Esophagus muscularis mucosa (tissue), 4 donors: ENCODE data around the gene RNF217. TPM values are rescaled to one million over a fixed set of nuclear protein-coding genes. Genes with fewer than 3 reads are reported as not detected.

ENCODE experiments used
- DNase-seq: peaks from one replicate; pipeline ENCODE4 v3.0.0-alpha.2; 2017; ENCODE audit errors: extremely low spot score
- H3K27ac ChIP-seq, 4 donors: fragments of 200-600 bp; sonication (generic); replicated peaks in 1 of 4; 1 replicate in 3 of 4; 2 replicates in 1 of 4; pipeline ENCODE4 v1.5.1; 2016 to 2019; ENCODE audit warnings: mild to moderate bottlenecking in 1 of 4
- H3K27me3 ChIP-seq, 4 donors: fragments of 200-600 bp; sonication (generic); one replicate each; pipeline versions ENCODE4 v1.5.1 to v1.6.0; 2016 to 2019
- H3K36me3 ChIP-seq, 4 donors: fragments of 200-600 bp; sonication (generic); one replicate each; pipeline ENCODE4 v1.5.1; 2016 to 2019
- H3K4me1 ChIP-seq, 4 donors: fragments of 200-600 bp; sonication (generic); one replicate each; pipeline ENCODE4 v1.5.1; 2016 to 2019
- H3K4me3 ChIP-seq, 4 donors: fragments of 200-600 bp; sonication (generic); 1 replicate in 2 of 4; 2 replicates in 2 of 4; pipeline ENCODE4 v1.5.1; 2016 to 2019; ENCODE audit warnings: mild to moderate bottlenecking in 4 of 4, moderate library complexity in 1 of 4
- H3K9me3 ChIP-seq, 4 donors: fragments of 200-600 bp; sonication (generic); 1 replicate in 3 of 4; 2 replicates in 1 of 4; pipeline ENCODE4 v1.5.1; 2016 to 2019
- CTCF ChIP-seq, 3 experiments: fragments of 200-600 bp in 2 of 3; fragments of 450-650 bp in 1 of 3; sonication (generic) in 2 of 3; IDR thresholded peaks; one replicate each; pipeline ENCODE4 v1.5.1; 2017 to 2019; ENCODE audit warnings: antibody characterized with exemption in 3 of 3, mild to moderate bottlenecking in 2 of 3, moderate library complexity in 1 of 3
- EP300 ChIP-seq: sonication (generic); formaldehyde crosslinking; IDR thresholded peaks from one replicate; pipeline ENCODE4 v1.6.1; 2017; ENCODE audit warnings: antibody characterized with exemption
- POLR2A ChIP-seq: fragments of 450-650 bp; IDR thresholded peaks from one replicate; pipeline ENCODE4 v1.6.1; 2017; ENCODE audit warnings: antibody characterized with exemption, moderate library complexity, mild to moderate bottlenecking, low read depth
- POLR2AphosphoS5 ChIP-seq, 2 donors: sonication (generic); formaldehyde crosslinking; IDR thresholded peaks; one replicate each; pipeline ENCODE4 v1.6.1; 2017; ENCODE audit warnings: antibody characterized with exemption in 2 of 2
- WGBS: methylation state at CpG from one replicate; pipeline ENCODE4 v1.1.5; 2018; 5-methylcytosine and 5-hydroxymethylcytosine counted together
- intact Hi-C: fragments of 100-400 bp; cut with DNase I; formaldehyde crosslinking; loops from one replicate; pipeline ENCODE4 v1.15.1; 2023
- total RNA-seq, 4 donors: library from RNA; depleted of rRNA; stranded (reverse); fragments of >200 nt; gene quantifications; one replicate each; pipeline versions ENCODE4 v1.1.0 to v1.2.1, GENCODE V29; 2016

Gene RNF217
- total RNA-seq, 4 donors from 2014 or later: 20.0 to 34.9 (median 23.2) TPM

GRCh38 chr6:124960757-124961463 is 1.3 kb upstream of the RNF217 start:
- Histone ChIP-seq H3K9me3 (no peaks in the 10 kb centered on the region), H3K4me1 (peaks cover 0 to 34% (median 28%) of the 10 kb centered on the region in 4 donors), H3K27me3 (no peaks in the 10 kb centered on the region), H3K36me3 (no peaks in the 10 kb centered on the region), H3K4me3 (peak overlapping the region; percentile 79 to 91 (median 86)), H3K27ac (peak overlapping the region; percentile 93 to 98 (median 96))
- no peak for DNase-seq
- no peak for TF ChIP-seq POLR2A
- intact Hi-C loops: loop anchor here (5.0 kb wide), 1 partner anchor 136 kb away; no protein-coding TSS in a partner anchor
- WGBS: 54% methylated on average over 4 of the region's 4 CpGs

GRCh38 chr6:124961464-124961776 is 817 bp upstream of the RNF217 start:
- WGBS: 3% methylated on average over 6 of the region's 6 CpGs
- H3K27me3 ChIP-seq: no peaks in the 10 kb centered on the region
- TF ChIP-seq CTCF (IDR thresholded peaks at IDR 0.05) (no peak), POLR2A (no peak), POLR2AphosphoS5 (IDR thresholded peaks at IDR 0.05) (no peak), EP300 (no peak)
- peaks cover 0 to 39% (median 33%) of the 10 kb centered on the region in 4 donors for H3K4me1 ChIP-seq
- intact Hi-C loops: loop anchor here (5.0 kb wide), 1 partner anchor 136 kb away; no protein-coding TSS in a partner anchor
- no peaks in the 10 kb centered on the region for H3K9me3 ChIP-seq
- H3K27ac ChIP-seq: peak overlapping the region; percentile 93 to 98 (median 96)
- H3K36me3 ChIP-seq: no peaks in the 10 kb centered on the region
- DNase-seq: no peak
- peak overlapping the region; percentile 79 to 91 (median 86) for H3K4me3 ChIP-seq

GRCh38 chr6:124962639-124963415 is 590 bp downstream of the RNF217 start:
- H3K9me3 ChIP-seq: no peaks in the 10 kb centered on the region
- no peaks in the 10 kb centered on the region for H3K27me3 ChIP-seq
- peak overlapping the region; percentile 79 to 91 (median 86) for H3K4me3 ChIP-seq
- peaks cover 0 to 53% (median 47%) of the 10 kb centered on the region in 4 donors for H3K4me1 ChIP-seq
- peak overlapping the region; percentile 93 to 98 (median 96) for H3K27ac ChIP-seq
- DNase-seq: no peak
- peak in 1 of 2 donors; percentile 4 for TF ChIP-seq POLR2AphosphoS5 (IDR thresholded peaks at IDR 0.05)
- TF ChIP-seq CTCF (IDR thresholded peaks at IDR 0.05): peak in 1 of 3 experiments; percentile 10
- TF ChIP-seq EP300: no peak
- 1% methylated on average over 48 of the region's 65 CpGs for WGBS
- H3K36me3 ChIP-seq: no peaks in the 10 kb centered on the region
- intact Hi-C loops: loop anchor here (5.0 kb wide), 1 partner anchor 134 kb away; no protein-coding TSS in a partner anchor

GRCh38 chr6:124963416-124963785 is 1.2 kb downstream of the RNF217 start:
- H3K4me3 ChIP-seq: peak overlapping the region; percentile 79 to 91 (median 86)
- H3K27ac ChIP-seq: peak overlapping the region; percentile 93 to 98 (median 96)
- no peaks in the 10 kb centered on the region for H3K9me3 ChIP-seq
- H3K36me3 ChIP-seq: no peaks in the 10 kb centered on the region
- peaks cover 3 to 59% (median 53%) of the 10 kb centered on the region in 4 donors for H3K4me1 ChIP-seq
- peak in 1 of 2 donors; percentile 43 for TF ChIP-seq POLR2AphosphoS5 (IDR thresholded peaks at IDR 0.05)
- no peak for TF ChIP-seq EP300
- no peak for DNase-seq
- 18% methylated on average over 9 of the region's 9 CpGs for WGBS
- intact Hi-C loops: loop anchor here (5.0 kb wide), 1 partner anchor 134 kb away; no protein-coding TSS in a partner anchor
- H3K27me3 ChIP-seq: no peaks in the 10 kb centered on the region

GRCh38 chr6:124963831-124964763 is 1.9 kb downstream of the RNF217 start:
- intact Hi-C loops: loop anchor here (5.0 kb wide), 1 partner anchor 133 kb away; no protein-coding TSS in a partner anchor
- Histone ChIP-seq H3K4me3 (peak overlapping the region; percentile 79 to 91 (median 86)), H3K9me3 (no peaks in the 10 kb centered on the region), H3K36me3 (no peaks in the 10 kb centered on the region), H3K27ac (peak overlapping the region; percentile 93 to 98 (median 96)), H3K4me1 (peaks cover 9 to 64% (median 58%) of the 10 kb centered on the region in 4 donors), H3K27me3 (no peaks in the 10 kb centered on the region)
- peak; percentile 56 to 88 for TF ChIP-seq POLR2AphosphoS5 (IDR thresholded peaks at IDR 0.05)
- no peak for TF ChIP-seq EP300
- WGBS: 18% methylated on average over 6 of the region's 6 CpGs
- no peak for DNase-seq
